ENCODE data around the gene ZDHHC3.

- TF ChIP-seq YY1 (IDR thresholded peaks at IDR 0.05; ENCODE audit: low read depth) (no peak), EGR1 (IDR thresholded peaks at IDR 0.05) (no peak), USF1 (IDR thresholded peaks at IDR 0.05) (no peak), TAF1 (IDR thresholded peaks at IDR 0.05; ENCODE audit: low read depth) (no peak), RAD21 (IDR thresholded peaks at IDR 0.05; ENCODE audit: low read depth) (no peak)
Observed at GRCh38 chr3:44955917-44956316, 20.1 kb downstream of the ZDHHC3 start.

Measured in Ishikawa (cell line).